Astrocyte of the spinal cord (primary cell): ENCODE data around the gene MBD3L1.

ENCODE experiments used
- DNase-seq: peaks from one replicate; pipeline ENCODE4 v3.0.0; 2011; ENCODE audit warnings: low read depth, low spot score
- H3K4me3 ChIP-seq: 2 replicates; pipeline ENCODE4 v1.5.1; 2011; ENCODE audit warnings: low read depth, mild to moderate bottlenecking, low read length, moderate library complexity
- in situ Hi-C: cut with HindIII; loops from 2 replicates; pipeline ENCODE4 v1.10.0; 2017; ENCODE audit warnings: low sequenced_read_pairs
- TF ChIP-seq, protein P1 (sequence below): IDR thresholded peaks from 2 replicates; pipeline ENCODE4 v1.5.1; 2012; ENCODE audit warnings: low read depth, mild to moderate bottlenecking, low read length, inconsistent platforms

Gene MBD3L1

DNA sequence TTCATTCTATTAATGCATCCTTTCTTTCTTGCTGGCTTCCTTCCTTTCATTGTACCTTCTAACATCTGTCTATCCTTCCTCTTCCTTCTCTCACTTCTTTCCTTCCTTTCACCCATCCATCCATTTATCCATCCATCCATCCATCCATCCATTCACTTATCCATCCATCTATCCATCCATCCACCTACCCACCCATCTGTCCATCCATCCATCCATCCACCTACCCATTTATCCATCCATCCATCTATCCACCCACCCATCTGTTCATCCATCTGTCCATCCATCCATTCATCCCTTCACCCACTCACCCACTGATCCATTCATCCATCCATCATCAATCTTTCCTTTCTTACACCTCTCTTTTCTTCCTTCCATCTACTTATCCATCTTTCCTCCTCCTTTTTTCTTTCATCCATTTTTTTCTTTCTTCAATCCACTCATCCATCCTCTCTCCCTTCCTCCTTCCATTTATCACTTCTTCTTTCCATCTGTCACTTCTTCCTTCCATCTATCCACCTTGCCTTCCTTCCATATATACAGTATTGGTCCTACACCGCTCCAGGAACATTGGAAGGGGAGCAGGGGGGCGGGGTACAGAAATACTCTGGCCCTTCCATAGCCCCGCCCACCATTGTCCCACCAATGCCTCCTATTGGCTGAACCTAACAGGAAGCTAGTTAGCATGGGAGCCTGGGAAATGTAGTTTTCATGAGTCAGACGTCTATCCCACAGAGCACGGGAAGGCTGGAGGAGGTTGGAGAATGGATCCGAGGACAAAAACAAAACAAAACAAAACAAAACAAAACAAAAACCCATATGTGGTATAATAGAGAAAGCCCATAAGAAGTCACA lies 45.9 kb downstream of the MBD3L1 start:
- DNase-seq, result no peak
- H3K4me3 ChIP-seq, result no peak overlapping the region
- TF ChIP-seq, protein P1, sequence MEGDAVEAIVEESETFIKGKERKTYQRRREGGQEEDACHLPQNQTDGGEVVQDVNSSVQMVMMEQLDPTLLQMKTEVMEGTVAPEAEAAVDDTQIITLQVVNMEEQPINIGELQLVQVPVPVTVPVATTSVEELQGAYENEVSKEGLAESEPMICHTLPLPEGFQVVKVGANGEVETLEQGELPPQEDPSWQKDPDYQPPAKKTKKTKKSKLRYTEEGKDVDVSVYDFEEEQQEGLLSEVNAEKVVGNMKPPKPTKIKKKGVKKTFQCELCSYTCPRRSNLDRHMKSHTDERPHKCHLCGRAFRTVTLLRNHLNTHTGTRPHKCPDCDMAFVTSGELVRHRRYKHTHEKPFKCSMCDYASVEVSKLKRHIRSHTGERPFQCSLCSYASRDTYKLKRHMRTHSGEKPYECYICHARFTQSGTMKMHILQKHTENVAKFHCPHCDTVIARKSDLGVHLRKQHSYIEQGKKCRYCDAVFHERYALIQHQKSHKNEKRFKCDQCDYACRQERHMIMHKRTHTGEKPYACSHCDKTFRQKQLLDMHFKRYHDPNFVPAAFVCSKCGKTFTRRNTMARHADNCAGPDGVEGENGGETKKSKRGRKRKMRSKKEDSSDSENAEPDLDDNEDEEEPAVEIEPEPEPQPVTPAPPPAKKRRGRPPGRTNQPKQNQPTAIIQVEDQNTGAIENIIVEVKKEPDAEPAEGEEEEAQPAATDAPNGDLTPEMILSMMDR, result no peak
- in situ Hi-C loops, result no loop called here

DNA sequence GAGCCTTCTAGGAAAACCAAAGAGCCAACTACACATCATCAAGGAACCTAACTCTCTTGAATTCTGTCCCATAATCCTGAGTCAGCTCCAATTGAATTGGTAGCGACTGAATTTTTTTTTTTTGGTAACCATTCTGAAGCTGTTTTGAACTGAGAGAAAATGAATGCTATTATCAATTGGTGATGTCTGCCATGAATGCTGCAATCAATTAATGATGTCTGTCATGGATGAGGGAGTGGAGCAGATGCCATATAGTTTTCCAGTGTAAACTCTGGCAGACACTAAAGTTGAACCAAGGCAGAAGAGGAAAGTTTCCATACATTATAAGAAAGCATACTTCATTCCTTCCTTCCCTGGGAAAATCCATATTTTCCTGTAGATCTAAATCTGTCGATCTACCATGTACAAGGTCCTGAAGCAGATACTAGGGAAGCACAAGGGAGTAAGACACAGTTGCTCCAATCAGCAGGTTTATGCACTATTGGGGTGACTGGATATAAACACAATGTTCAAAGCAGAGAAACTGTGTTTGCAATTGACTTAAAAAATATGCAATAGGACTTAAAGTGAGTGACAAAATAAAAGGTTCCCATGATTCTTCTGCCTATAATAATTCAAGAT lies 48.8 kb downstream of the MBD3L1 start:
- in situ Hi-C loops, result no loop called here
- no peak overlapping the region for H3K4me3 ChIP-seq
- TF ChIP-seq, protein P1, result no peak
- DNase-seq, result no peak

DNA sequence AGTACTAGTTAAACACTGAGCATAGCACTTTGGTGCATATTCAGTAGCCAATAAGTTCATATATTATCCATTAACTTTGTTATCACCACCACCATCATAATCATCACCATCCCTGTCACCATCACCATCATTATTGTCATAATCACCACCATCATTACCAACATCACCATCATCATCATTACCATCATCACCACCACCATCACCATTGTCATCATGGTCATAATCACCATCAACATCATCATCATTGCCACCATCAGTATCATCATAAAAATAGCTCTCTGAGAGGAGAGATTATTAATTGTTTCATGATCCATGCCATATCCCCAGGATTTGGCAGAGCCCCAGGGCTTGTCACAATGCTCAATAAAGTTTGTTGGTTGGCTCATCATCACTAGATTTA lies 49.3 kb downstream of the MBD3L1 start:
- in situ Hi-C loops, result no loop called here
- H3K4me3 ChIP-seq, result no peak overlapping the region
- TF ChIP-seq, protein P1, result no peak
- no peak for DNase-seq

DNA sequence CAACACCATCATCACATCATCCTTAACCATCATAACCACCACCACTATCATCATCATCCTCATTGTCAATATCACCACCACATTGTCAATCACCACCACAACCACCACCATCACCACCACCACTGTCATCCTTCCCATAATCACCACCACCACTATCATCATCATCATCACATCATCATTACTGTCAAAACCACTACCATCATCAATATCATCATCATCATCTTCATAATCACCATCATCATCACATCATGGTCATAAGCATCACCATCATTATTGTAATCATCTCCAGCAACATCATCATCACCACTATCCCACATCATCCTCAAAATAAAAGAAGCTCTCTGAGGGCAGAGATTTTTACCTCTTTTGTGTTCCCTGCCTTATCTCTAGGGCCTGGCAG lies 52.2 kb downstream of the MBD3L1 start:
- no peak overlapping the region for H3K4me3 ChIP-seq
- no peak for DNase-seq
- TF ChIP-seq, protein P1, result no peak
- in situ Hi-C loops, result no loop called here

DNA sequence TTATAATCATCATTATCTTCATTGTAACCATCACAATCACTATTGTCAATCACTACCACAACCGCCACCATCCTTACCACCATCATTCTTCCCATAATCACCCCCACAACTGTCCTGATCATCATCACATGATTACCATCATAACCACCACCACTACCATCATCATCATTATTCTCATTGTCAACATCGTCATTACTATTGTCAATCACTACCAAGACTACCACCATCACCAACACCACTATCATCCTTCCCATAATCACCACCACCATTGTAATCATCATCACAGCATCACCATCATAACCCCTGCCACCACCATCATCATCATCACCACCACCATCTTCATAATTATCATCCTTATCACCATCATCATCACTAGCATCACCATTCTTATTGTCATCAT lies 55.2 kb downstream of the MBD3L1 start:
- in situ Hi-C loops, result no loop called here
- H3K4me3 ChIP-seq, result no peak overlapping the region
- TF ChIP-seq, protein P1, result no peak
- DNase-seq, result no peak

DNA sequence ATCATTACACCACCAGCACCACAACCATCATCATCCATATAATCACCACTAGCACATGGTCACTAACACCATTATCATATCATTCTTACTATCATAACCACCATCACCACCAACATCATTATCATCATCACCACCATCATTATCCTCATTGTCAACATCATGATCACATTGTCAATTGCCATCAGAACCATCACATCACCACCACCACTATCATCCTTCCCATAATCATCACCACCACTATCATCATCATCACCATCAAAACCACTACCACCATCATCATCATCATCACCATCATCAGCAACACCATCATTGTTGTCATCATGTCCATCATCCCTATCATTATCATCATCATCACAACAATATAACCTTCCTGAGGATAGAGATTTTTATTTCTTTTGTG lies 58.1 kb downstream of the MBD3L1 start:
- no peak for DNase-seq
- TF ChIP-seq, protein P1, result no peak
- in situ Hi-C loops, result no loop called here

More for the DNA sequence above, 58.1 kb downstream of the MBD3L1 start:
- H3K4me3 ChIP-seq, result no peak overlapping the region
